Tibial nerve (tissue), 4 donors: ENCODE results near the gene MTCL1. TPM values are rescaled to one million over a fixed set of nuclear protein-coding genes. Genes with fewer than 3 reads are reported as not detected.
A peak's percentile ranks its signal among the peaks of the same experiment; 100 is the strongest.

ENCODE experiments used
- DNase-seq, 2 donors: peaks; one replicate each; pipeline ENCODE4 v3.0.0-alpha.2; 2019; ENCODE audit warnings: low spot score in 2 of 2
- H3K27ac ChIP-seq, 4 donors: fragments of 200-600 bp; sonication (generic) in 3 of 4; one replicate each; pipeline ENCODE4 v1.5.1; 2017 to 2019; ENCODE audit warnings: mild to moderate bottlenecking in 1 of 4
- H3K27me3 ChIP-seq, 2 donors: fragments of 200-600 bp; sonication (generic) in 1 of 2; one replicate each; pipeline versions ENCODE4 v1.5.1 to v1.6.0; 2017 to 2019
- H3K36me3 ChIP-seq, 3 donors: fragments of 200-600 bp; sonication (generic); one replicate each; pipeline ENCODE4 v1.5.1; 2018 to 2019
- H3K4me1 ChIP-seq, 4 donors: fragments of 200-600 bp; sonication (generic) in 3 of 4; one replicate each; pipeline ENCODE4 v1.5.1; 2017 to 2019
- H3K4me3 ChIP-seq, 4 donors: fragments of 200-600 bp; sonication (generic) in 3 of 4; one replicate each; pipeline ENCODE4 v1.5.1; 2017 to 2019; ENCODE audit warnings: mild to moderate bottlenecking in 1 of 4, moderate library complexity in 1 of 4
- H3K9me3 ChIP-seq, 4 donors: fragments of 200-600 bp; sonication (generic) in 3 of 4; one replicate each; pipeline ENCODE4 v1.5.1; 2017 to 2019
- EP300 ChIP-seq, 2 donors: sonication (generic); formaldehyde crosslinking; IDR thresholded peaks; one replicate each; pipeline ENCODE4 v1.6.1; 2017; ENCODE audit warnings: antibody characterized with exemption in 2 of 2, mild to moderate bottlenecking in 1 of 2
- POLR2A ChIP-seq, 2 donors: fragments of 450-650 bp; IDR thresholded peaks; one replicate each; pipeline ENCODE4 v1.6.1; 2017; ENCODE audit warnings: antibody characterized with exemption in 2 of 2, mild to moderate bottlenecking in 2 of 2, moderate library complexity in 2 of 2
- WGBS, 2 donors: methylation state at CpG; one replicate each; pipeline ENCODE4 v1.1.5; 2018; 5-methylcytosine and 5-hydroxymethylcytosine counted together
- total RNA-seq, 4 donors: library from RNA; depleted of rRNA; stranded (reverse); fragments of >200 nt; gene quantifications; one replicate each; pipeline ENCODE4 v1.1.0, GENCODE V29; 2016
- TF ChIP-seq, protein P1 (sequence below), 5 experiments: fragments of 200-600 bp in 3 of 5; fragments of 450-650 bp in 2 of 5; sonication (generic) in 3 of 5; IDR thresholded peaks; one replicate each; pipeline ENCODE4 v1.5.1; 2016 to 2019; ENCODE audit warnings: antibody characterized with exemption in 5 of 5, mild to moderate bottlenecking in 3 of 5, moderate library complexity in 2 of 5

MTCL1 gene
- total RNA-seq, 4 donors from 2014 or later, result 4.6 to 18.3 (median 5.3) TPM

DNA sequence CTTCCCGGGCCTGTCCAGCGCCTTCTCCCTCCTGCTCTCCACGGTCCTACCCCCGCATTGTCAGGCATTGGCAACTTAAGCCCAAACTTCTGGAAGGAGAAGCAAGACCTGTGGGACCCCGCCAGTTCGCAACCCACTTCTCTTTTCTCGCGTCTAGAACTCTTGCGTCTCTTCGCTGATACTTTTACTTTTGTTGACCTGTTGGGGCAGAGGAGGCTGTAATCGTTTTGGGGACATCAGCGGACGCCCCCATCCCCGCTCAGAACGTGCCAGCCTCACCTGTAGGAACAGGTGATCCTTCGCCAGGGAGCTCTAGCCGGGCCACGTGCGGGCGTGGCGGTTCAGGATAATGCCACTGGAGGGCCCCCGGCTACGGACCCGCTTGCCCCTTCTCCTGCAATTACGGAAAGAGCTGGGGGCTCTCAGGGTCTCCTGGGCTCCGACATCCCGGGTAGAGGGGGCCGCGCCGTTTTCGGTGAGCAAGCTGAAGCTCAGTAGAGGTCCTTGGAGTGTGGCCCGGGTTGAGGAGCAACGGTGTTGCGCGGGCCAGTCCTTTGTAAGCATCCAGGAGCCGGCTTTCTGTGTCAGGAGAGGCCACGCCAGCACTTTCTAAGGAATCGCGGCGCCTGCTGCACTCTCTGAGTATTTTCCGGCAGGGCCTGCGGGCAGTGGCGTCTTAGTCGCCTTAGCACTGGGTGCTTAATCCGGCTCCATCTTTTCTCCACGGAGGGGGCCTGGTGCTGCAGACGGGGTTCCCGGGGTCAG is 1.6 kb downstream of the MTCL1 start:
- WGBS, 2 donors, result 11 to 24% methylated on average over 43 to 48 of the region's 48 CpGs
- H3K4me1 ChIP-seq, result peaks cover 0 to 29% (median 9%) of the 10 kb centered on the region in 4 donors
- H3K36me3 ChIP-seq, result no peaks in the 10 kb centered on the region
- H3K9me3 ChIP-seq, result no peaks in the 10 kb centered on the region
- no peak for TF ChIP-seq POLR2A (IDR thresholded peaks at IDR 0.05)
- TF ChIP-seq, protein P1, sequence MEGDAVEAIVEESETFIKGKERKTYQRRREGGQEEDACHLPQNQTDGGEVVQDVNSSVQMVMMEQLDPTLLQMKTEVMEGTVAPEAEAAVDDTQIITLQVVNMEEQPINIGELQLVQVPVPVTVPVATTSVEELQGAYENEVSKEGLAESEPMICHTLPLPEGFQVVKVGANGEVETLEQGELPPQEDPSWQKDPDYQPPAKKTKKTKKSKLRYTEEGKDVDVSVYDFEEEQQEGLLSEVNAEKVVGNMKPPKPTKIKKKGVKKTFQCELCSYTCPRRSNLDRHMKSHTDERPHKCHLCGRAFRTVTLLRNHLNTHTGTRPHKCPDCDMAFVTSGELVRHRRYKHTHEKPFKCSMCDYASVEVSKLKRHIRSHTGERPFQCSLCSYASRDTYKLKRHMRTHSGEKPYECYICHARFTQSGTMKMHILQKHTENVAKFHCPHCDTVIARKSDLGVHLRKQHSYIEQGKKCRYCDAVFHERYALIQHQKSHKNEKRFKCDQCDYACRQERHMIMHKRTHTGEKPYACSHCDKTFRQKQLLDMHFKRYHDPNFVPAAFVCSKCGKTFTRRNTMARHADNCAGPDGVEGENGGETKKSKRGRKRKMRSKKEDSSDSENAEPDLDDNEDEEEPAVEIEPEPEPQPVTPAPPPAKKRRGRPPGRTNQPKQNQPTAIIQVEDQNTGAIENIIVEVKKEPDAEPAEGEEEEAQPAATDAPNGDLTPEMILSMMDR (IDR thresholded peaks at IDR 0.05), result peak in 2 of 5 experiments; percentile 11
- no peak for TF ChIP-seq EP300 (IDR thresholded peaks at IDR 0.05)
- peak in 1 of 2 donors; percentile 33 for DNase-seq
- H3K4me3 ChIP-seq, result peak overlapping the region; percentile 42 to 81 (median 66)
- no peaks in the 10 kb centered on the region for H3K27me3 ChIP-seq
- H3K27ac ChIP-seq, result peak overlapping the region in 2 of 4 donors; percentile 16 to 90

DNA sequence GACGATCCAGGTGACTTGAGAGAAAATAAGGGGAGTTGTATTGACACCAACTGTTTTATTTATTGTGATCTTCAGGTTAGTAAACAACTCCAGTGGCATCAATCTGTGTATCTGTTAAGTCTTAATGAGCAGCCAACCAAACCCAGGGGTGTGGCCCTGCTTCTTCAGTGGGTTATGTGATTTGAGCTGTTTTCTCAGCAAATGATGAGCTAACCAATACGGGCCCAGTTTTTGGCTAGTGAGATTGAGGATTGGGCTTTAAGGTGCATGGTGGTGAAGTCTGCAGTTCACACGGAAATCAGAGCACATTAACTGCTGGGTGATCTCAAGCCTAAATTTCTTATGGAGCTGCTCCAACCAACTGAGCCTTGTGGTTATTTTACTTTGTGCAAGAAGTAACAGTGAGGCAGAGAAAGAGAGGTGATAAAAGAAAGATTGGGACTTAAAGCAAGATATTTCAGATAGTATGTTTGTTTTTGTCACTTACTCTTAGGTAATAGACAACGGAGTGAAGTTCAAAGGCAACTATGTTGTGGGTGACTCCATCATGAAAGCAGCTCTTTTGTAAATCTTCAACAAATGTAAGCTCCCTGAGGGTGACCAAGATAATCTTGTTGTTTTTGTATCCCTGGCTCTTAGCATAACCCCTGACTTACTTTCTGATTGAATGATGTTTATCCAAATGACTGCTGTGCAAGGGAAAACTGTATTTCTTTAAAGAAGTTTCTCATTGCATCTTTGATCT is 2.4 kb downstream of the MTCL1 start:
- H3K4me3 ChIP-seq, result peak overlapping the region in 2 of 4 donors; percentile 52 to 80
- H3K9me3 ChIP-seq, result no peaks in the 10 kb centered on the region
- WGBS, 2 donors, result 51 to 54% methylated on average over 4 of the region's 4 CpGs
- H3K4me1 ChIP-seq, result peaks cover 0 to 29% (median 9%) of the 10 kb centered on the region in 4 donors
- DNase-seq, result no peak
- H3K27ac ChIP-seq, result peak overlapping the region in 2 of 4 donors; percentile 15 to 16
- no peaks in the 10 kb centered on the region for H3K27me3 ChIP-seq
- H3K36me3 ChIP-seq, result no peaks in the 10 kb centered on the region
- TF ChIP-seq, protein P1 (IDR thresholded peaks at IDR 0.05), result no peak
- TF ChIP-seq POLR2A (IDR thresholded peaks at IDR 0.05) (no peak), EP300 (IDR thresholded peaks at IDR 0.05) (no peak)

DNA sequence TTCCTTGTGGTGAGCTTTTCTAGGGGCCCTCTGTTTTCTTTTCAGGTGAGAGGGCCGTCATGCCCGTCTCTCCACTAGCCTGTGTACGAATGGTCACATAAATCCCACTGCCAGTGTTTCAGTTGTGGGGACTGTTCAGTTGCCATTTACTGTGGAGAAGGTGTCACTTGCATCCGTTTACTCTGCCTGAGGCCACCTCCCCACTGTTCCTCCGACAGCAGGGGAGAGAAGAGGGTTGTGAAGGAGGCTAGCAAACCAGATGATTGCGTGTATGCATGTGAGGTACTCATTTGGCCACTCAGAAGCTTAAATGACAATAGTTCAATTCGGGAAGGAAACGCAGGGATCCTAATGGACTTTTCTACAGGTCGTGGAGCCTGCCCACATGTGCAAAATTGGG is 3.3 kb downstream of the MTCL1 start:
- TF ChIP-seq, protein P1 (IDR thresholded peaks at IDR 0.05), result no peak
- no peak for TF ChIP-seq POLR2A (IDR thresholded peaks at IDR 0.05)
- no peak for DNase-seq
- Histone ChIP-seq H3K9me3 (no peaks in the 10 kb centered on the region), H3K4me3 (no peak overlapping the region), H3K27ac (no peak overlapping the region), H3K27me3 (no peaks in the 10 kb centered on the region), H3K4me1 (peaks cover 0 to 21% (median 8%) of the 10 kb centered on the region in 4 donors), H3K36me3 (no peaks in the 10 kb centered on the region)
- WGBS, 2 donors, result 94 to 96% methylated on average over 9 of the region's 9 CpGs

DNA sequence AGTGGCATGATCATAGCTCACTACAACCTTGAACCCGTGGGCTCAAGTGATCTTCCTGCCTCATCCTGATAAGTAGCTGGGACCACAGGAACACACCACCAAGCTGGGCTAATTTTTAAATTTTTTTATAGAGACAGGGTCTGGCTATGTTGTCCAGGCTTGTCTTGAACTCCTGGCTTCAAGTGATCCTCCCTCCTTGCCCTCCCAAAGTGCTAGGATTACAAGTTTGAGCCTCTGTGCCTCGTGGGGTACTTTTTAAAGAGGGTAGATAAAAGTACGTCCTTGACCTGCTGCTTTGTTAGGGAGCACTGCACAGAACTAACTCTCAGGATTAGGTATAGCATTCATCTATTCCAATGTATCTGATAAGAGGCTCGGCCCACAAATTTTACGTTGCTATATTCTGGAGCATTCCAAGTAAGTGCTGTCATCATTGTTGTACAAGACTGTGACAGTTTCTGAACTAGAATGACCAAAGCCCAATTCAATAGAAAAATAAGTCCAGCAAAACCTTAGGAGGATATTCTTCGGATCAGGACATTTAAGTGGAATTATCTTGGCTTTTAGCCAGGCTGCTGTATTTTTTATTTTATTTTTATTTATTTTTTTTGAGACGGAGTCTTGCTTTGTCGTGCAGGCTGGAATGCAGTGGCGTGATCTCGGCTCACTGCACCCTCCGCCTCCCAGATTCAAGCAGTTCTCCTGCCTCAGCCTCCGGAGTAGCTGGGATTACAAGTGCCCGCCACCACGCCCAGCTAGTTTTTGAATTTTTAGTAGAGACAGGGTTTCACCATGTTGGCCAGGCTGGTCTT is 4.1 kb downstream of the MTCL1 start:
- 83 to 87% methylated on average over 14 of the region's 14 CpGs for WGBS, 2 donors
- Histone ChIP-seq H3K4me1 (peaks cover 0 to 13% (median 5%) of the 10 kb centered on the region in 4 donors), H3K4me3 (no peak overlapping the region), H3K27me3 (no peaks in the 10 kb centered on the region), H3K9me3 (no peaks in the 10 kb centered on the region), H3K27ac (no peak overlapping the region), H3K36me3 (no peaks in the 10 kb centered on the region)
- no peak for DNase-seq
- TF ChIP-seq POLR2A (IDR thresholded peaks at IDR 0.05) (no peak), EP300 (IDR thresholded peaks at IDR 0.05) (no peak)
- TF ChIP-seq, protein P1 (IDR thresholded peaks at IDR 0.05), result no peak
